Measurements from ENCODE around the gene SLC35A4.
"Not testable (repeated sequence)": the region's sequence is repeated elsewhere in the genome, so short reads cannot be mapped to it uniquely, and the experiment has no call there.

The SLC35A4 gene

GRCh38 chr5:140576776-140577201, 12.2 kb downstream of the SLC35A4 start:
- no peaks in the 10 kb centered on the region for H4K20me1 ChIP-seq (ENCODE audit: insufficient read depth, low read length)
- TF ChIP-seq EZH2 (IDR thresholded peaks at IDR 0.05; ENCODE audit: borderline replicate concordance, low read length) (no peak), CTCF (IDR thresholded peaks at IDR 0.05; ENCODE audit: low read length) (no peak)
- no peaks in the 10 kb centered on the region for H3K36me3 ChIP-seq (ENCODE audit: insufficient read depth, low read length)
- no peaks in the 10 kb centered on the region for H3K79me2 ChIP-seq (ENCODE audit: insufficient read depth, low read length)
- no peak overlapping the region for H3K4me3 ChIP-seq (ENCODE audit: low read depth, low read length, poor library complexity, severe bottlenecking)
- H3K9me2 ChIP-seq (ENCODE audit: low read depth, low read length) = no peaks in the 10 kb centered on the region
- no peaks in the 10 kb centered on the region for H3K27me3 ChIP-seq (ENCODE audit: insufficient read depth, low read length)
- no peak overlapping the region for H3K4me2 ChIP-seq (ENCODE audit: low read length)
- H3K4me1 ChIP-seq (ENCODE audit: insufficient read depth, low read length, severe bottlenecking) = no peaks in the 10 kb centered on the region
- H3F3A ChIP-seq (ENCODE audit: insufficient read depth, low read length) = no peaks in the 10 kb centered on the region
- H2AFZ ChIP-seq (ENCODE audit: low read length) = no peak overlapping the region
- no peak overlapping the region for H3K9ac ChIP-seq (ENCODE audit: low read length)
- H3K9me3 ChIP-seq (ENCODE audit: low read length) = no peaks in the 10 kb centered on the region
- no peak overlapping the region for H3K27ac ChIP-seq (ENCODE audit: low read depth, low read length, poor library complexity, severe bottlenecking)

GRCh38 chr5:140579188-140579747, 14.6 kb downstream of the SLC35A4 start:
- not testable (repeated sequence) for H3K36me3 ChIP-seq (ENCODE audit: insufficient read depth, low read length); H3K27me3 ChIP-seq (ENCODE audit: insufficient read depth, low read length); H3K4me3 ChIP-seq (ENCODE audit: low read depth, low read length, poor library complexity, severe bottlenecking); H3K9me2 ChIP-seq (ENCODE audit: low read depth, low read length); H3K9me3 ChIP-seq (ENCODE audit: low read length); H4K20me1 ChIP-seq (ENCODE audit: insufficient read depth, low read length); H3K9ac ChIP-seq (ENCODE audit: low read length); H3K27ac ChIP-seq (ENCODE audit: low read depth, low read length, poor library complexity, severe bottlenecking); H3K4me2 ChIP-seq (ENCODE audit: low read length); H3K4me1 ChIP-seq (ENCODE audit: insufficient read depth, low read length, severe bottlenecking); H2AFZ ChIP-seq (ENCODE audit: low read length); H3F3A ChIP-seq (ENCODE audit: insufficient read depth, low read length); H3K79me2 ChIP-seq (ENCODE audit: insufficient read depth, low read length)

- Histone ChIP-seq H3K4me1 (ENCODE audit: insufficient read depth, low read length, severe bottlenecking) (no peaks in the 10 kb centered on the region), H3K4me2 (ENCODE audit: low read length) (no peak overlapping the region)
- no peak for TF ChIP-seq EZH2 (IDR thresholded peaks at IDR 0.05; ENCODE audit: borderline replicate concordance, low read length)
- no peak for TF ChIP-seq CTCF (IDR thresholded peaks at IDR 0.05; ENCODE audit: low read length)
Measured at GRCh38 chr5:140587495-140587894, 22.9 kb downstream of the SLC35A4 start.

GRCh38 chr5:140588311-140589070, 23.9 kb downstream of the SLC35A4 start:
- no peaks in the 10 kb centered on the region for H3K79me2 ChIP-seq (ENCODE audit: insufficient read depth, low read length)
- H4K20me1 ChIP-seq (ENCODE audit: insufficient read depth, low read length) = no peaks in the 10 kb centered on the region
- H3F3A ChIP-seq (ENCODE audit: insufficient read depth, low read length) = no peaks in the 10 kb centered on the region
- no peaks in the 10 kb centered on the region for H3K27me3 ChIP-seq (ENCODE audit: insufficient read depth, low read length)
- H2AFZ ChIP-seq (ENCODE audit: low read length) = no peak overlapping the region
- no peak overlapping the region for H3K4me2 ChIP-seq (ENCODE audit: low read length)
- H3K27ac ChIP-seq (ENCODE audit: low read depth, low read length, poor library complexity, severe bottlenecking) = no peak overlapping the region
- H3K36me3 ChIP-seq (ENCODE audit: insufficient read depth, low read length) = no peaks in the 10 kb centered on the region
- no peak for TF ChIP-seq CTCF (IDR thresholded peaks at IDR 0.05; ENCODE audit: low read length)
- TF ChIP-seq EZH2 (IDR thresholded peaks at IDR 0.05; ENCODE audit: borderline replicate concordance, low read length) = no peak
- H3K4me1 ChIP-seq (ENCODE audit: insufficient read depth, low read length, severe bottlenecking) = no peaks in the 10 kb centered on the region
- no peaks in the 10 kb centered on the region for H3K9me3 ChIP-seq (ENCODE audit: low read length)
- no peak overlapping the region for H3K4me3 ChIP-seq (ENCODE audit: low read depth, low read length, poor library complexity, severe bottlenecking)
- no peaks in the 10 kb centered on the region for H3K9me2 ChIP-seq (ENCODE audit: low read depth, low read length)
- no peak overlapping the region for H3K9ac ChIP-seq (ENCODE audit: low read length)

More at GRCh38 chr5:140587495-140587894, 22.9 kb downstream of the SLC35A4 start:
- Histone ChIP-seq H3F3A (ENCODE audit: insufficient read depth, low read length) (no peaks in the 10 kb centered on the region), H3K27me3 (ENCODE audit: insufficient read depth, low read length) (no peaks in the 10 kb centered on the region), H3K9me2 (ENCODE audit: low read depth, low read length) (no peaks in the 10 kb centered on the region), H3K79me2 (ENCODE audit: insufficient read depth, low read length) (no peaks in the 10 kb centered on the region), H3K9me3 (ENCODE audit: low read length) (no peaks in the 10 kb centered on the region), H2AFZ (ENCODE audit: low read length) (no peak overlapping the region), H4K20me1 (ENCODE audit: insufficient read depth, low read length) (no peaks in the 10 kb centered on the region), H3K4me3 (ENCODE audit: low read depth, low read length, poor library complexity, severe bottlenecking) (no peak overlapping the region), H3K36me3 (ENCODE audit: insufficient read depth, low read length) (no peaks in the 10 kb centered on the region), H3K27ac (ENCODE audit: low read depth, low read length, poor library complexity, severe bottlenecking) (no peak overlapping the region), H3K9ac (ENCODE audit: low read length) (no peak overlapping the region)
